ENCODE data around the gene SH2D3A. TPM values are rescaled to one million over a fixed set of nuclear protein-coding genes. Genes with fewer than 3 reads are reported as not detected.

The SH2D3A gene
- total RNA-seq, 1 experiment from 2014 or later, result 17.9 TPM

DNA sequence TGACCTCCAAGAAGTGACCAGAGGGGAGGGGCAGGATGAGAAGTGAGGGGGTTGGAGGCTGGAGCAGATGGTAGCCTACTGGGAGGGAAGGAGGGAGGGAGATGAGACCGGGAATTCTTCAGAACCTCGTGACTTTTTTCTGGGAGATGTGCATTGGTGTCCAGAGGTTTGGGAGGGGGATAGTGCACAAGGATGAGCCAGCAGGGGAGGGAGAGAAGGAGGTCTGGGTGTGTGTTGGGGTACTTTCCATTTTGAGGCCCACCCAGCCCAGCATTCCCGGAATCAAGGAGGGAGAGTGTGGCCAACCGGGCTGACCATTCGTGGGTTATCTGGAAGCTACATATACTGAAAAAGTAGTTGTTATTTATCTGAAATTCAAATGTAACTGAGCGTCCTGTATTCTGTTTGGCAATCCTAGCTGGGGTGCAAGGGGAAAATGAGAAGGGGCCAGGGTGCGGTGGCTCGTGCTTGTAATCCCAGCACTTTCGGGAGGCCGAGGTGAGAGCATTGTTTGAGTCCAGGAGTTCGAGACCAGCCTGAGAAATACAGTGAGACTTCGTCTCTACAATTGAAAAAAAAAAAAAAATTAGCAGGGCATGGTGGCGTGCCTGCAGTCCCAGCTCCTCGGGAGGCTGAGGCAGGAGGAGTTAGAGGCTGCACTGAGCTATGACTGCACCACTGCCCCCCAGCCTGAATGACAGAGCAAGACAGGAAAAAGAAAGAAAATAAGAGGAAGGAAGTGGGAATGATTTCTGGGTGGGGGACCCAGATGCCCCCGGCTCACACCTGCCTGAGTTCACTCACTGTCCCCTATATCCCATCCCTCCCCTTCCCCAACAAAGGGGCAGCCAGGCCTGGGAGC is 42.4 kb downstream of the SH2D3A start:
- H3K4me1 ChIP-seq (ENCODE audit: insufficient read depth, low read length), result no peaks in the 10 kb centered on the region; the same call in 1 of the 2 replicates
- H3K9me3 Mint-ChIP-seq, result peaks cover 0 to 2% of the 10 kb centered on the region in 2 experiments; a peak in 1 of 5 replicates
- peaks cover 10 to 37% of the 10 kb centered on the region in 2 experiments for H3K4me1 Mint-ChIP-seq
- no peak overlapping the region for H3K23ac ChIP-seq (ENCODE audit: insufficient read length, low read depth, low read length)
- no peak overlapping the region for H3K27ac ChIP-seq (ENCODE audit: insufficient read length, low read depth, low read length)
- WGBS (ENCODE audit: extremely low coverage, insufficient read length, low lambda C conversion rate), result no CpG with 5 or more reads among the region's 15 CpGs
- H3K79me2 ChIP-seq (ENCODE audit: insufficient read depth, low read length), result no peaks in the 10 kb centered on the region
- H3K56ac ChIP-seq (ENCODE audit: insufficient read length, low read depth, low read length), result no peak overlapping the region
- no peaks in the 10 kb centered on the region for H3K79me1 ChIP-seq (ENCODE audit: insufficient read depth, low read depth, low read length, poor library complexity, severe bottlenecking)
- H3K4me3 Mint-ChIP-seq, result no peak overlapping the region
- H3K23me2 ChIP-seq (ENCODE audit: insufficient read length, low read depth, low read length, poor library complexity, severe bottlenecking), result no peaks in the 10 kb centered on the region
- H3K27me3 ChIP-seq (ENCODE audit: insufficient read depth, low read length), result no peaks in the 10 kb centered on the region
- no peak for DNase-seq
- no peak overlapping the region for H2BK12ac ChIP-seq (ENCODE audit: insufficient read length, low read depth, low read length)
- no peak overlapping the region for H3K18ac ChIP-seq (ENCODE audit: insufficient read length, low read depth, low read length)
- no peak overlapping the region for H2BK120ac ChIP-seq (ENCODE audit: low read depth, low read length, poor library complexity, severe bottlenecking)
- H4K91ac ChIP-seq (ENCODE audit: insufficient read length, low read depth, low read length), result no peak overlapping the region
- H3K14ac ChIP-seq (ENCODE audit: insufficient read depth, low read length), result no peak overlapping the region
- no peak overlapping the region for H4K8ac ChIP-seq (replicated peaks; ENCODE audit: insufficient read length, low read depth, low read length)
- no peak overlapping the region for H3K4ac ChIP-seq (ENCODE audit: low read depth, low read length)
- H4K20me1 ChIP-seq (ENCODE audit: control insufficient read depth, insufficient read depth, insufficient read length), result no peaks in the 10 kb centered on the region
- H2BK5ac ChIP-seq (ENCODE audit: insufficient read length, low read length), result no peak overlapping the region
- H3K36me3 Mint-ChIP-seq (ENCODE audit: insufficient read depth in 1 of 3, low read depth in 3 of 3), result no peaks in the 10 kb centered on the region; a peak in 1 of 7 replicates
- H2BK15ac ChIP-seq (ENCODE audit: low read depth, low read length), result no peak overlapping the region
- H4K5ac ChIP-seq (ENCODE audit: insufficient read length, low read depth, low read length), result no peak overlapping the region
- H2BK20ac ChIP-seq (ENCODE audit: low read depth, low read length, poor library complexity, severe bottlenecking), result no peak overlapping the region
- no peak overlapping the region for H2AFZ ChIP-seq (ENCODE audit: low read length)
- H3K27ac Mint-ChIP-seq, result no peak overlapping the region; a peak in 3 of 7 replicates
- H3T11ph ChIP-seq (ENCODE audit: low read length), result no peak overlapping the region
- H3K9me3 ChIP-seq (ENCODE audit: control insufficient read depth, low read depth, low read length), result no peaks in the 10 kb centered on the region
- no peak overlapping the region for H3K4me2 ChIP-seq (ENCODE audit: insufficient read depth, insufficient read length, low read length)
- TF ChIP-seq, protein P1, sequence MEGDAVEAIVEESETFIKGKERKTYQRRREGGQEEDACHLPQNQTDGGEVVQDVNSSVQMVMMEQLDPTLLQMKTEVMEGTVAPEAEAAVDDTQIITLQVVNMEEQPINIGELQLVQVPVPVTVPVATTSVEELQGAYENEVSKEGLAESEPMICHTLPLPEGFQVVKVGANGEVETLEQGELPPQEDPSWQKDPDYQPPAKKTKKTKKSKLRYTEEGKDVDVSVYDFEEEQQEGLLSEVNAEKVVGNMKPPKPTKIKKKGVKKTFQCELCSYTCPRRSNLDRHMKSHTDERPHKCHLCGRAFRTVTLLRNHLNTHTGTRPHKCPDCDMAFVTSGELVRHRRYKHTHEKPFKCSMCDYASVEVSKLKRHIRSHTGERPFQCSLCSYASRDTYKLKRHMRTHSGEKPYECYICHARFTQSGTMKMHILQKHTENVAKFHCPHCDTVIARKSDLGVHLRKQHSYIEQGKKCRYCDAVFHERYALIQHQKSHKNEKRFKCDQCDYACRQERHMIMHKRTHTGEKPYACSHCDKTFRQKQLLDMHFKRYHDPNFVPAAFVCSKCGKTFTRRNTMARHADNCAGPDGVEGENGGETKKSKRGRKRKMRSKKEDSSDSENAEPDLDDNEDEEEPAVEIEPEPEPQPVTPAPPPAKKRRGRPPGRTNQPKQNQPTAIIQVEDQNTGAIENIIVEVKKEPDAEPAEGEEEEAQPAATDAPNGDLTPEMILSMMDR (conservative IDR thresholded peaks at IDR 0.05), result no peak
- H3K9ac ChIP-seq (ENCODE audit: extremely low read depth, insufficient read length, low read length), result no peak overlapping the region
- no peaks in the 10 kb centered on the region; the same call in 1 of the 2 replicates for H3K27me3 Mint-ChIP-seq (ENCODE audit: low read depth)
- no peak overlapping the region for H2AK5ac ChIP-seq (ENCODE audit: insufficient read length, low read length)
